Transverse colon (tissue), 4 donors: ENCODE results near the gene ENGASE.

Experiments used
- EP300 ChIP-seq: sonication (generic); formaldehyde crosslinking; IDR thresholded peaks from one replicate; pipeline ENCODE4 v1.6.1; 2017; ENCODE audit warnings: antibody characterized with exemption, low read depth
- POLR2A ChIP-seq: fragments of 450-650 bp; IDR thresholded peaks from one replicate; pipeline ENCODE4 v1.6.1; 2016; ENCODE audit warnings: antibody characterized with exemption, mild to moderate bottlenecking, moderate library complexity
- POLR2AphosphoS5 ChIP-seq, 3 donors: sonication (generic); formaldehyde crosslinking; IDR thresholded peaks; one replicate each; pipeline ENCODE4 v1.6.1; 2016; ENCODE audit warnings: antibody characterized with exemption in 3 of 3
- TF ChIP-seq, protein P1 (sequence below), 5 experiments: fragments of 200-600 bp in 3 of 5; fragments of 450-650 bp in 2 of 5; sonication (generic) in 3 of 5; IDR thresholded peaks; 1 replicate in 2 of 5; 2 replicates in 3 of 5; pipeline ENCODE4 v1.5.1; 2016 to 2017; ENCODE audit warnings: antibody characterized with exemption in 5 of 5, inconsistent platforms in 3 of 5, mild to moderate bottlenecking in 2 of 5, moderate library complexity in 1 of 5

DNA sequence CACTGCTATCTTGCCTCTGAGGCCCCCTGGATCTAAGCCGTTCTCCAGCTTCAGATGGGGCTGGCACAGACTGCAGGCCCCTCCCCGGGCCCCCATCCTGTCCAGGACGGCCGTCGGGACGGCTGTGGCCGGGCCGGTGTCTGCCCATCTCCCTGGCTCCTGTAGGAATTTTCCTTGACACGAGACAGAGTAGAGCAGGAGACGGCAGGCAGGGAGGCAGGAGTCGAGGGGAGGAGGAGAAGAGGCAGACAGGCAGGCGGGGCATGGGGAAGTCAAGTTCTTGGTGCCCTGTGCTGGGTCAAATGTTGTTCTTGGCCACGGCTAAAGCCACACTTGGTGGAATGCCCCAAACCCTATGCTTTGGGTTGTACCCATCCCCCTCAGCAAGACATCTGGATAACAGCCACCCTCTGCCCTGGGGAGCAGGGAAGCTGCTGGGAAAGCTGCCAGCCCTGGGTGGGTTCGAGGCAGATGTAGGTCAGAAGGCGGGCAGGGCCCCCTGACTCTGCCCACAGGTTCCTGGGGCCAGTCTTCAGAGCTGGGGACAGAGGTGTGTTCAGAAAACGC lies 46.6 kb upstream of the ENGASE start:
- TF ChIP-seq, protein P1, sequence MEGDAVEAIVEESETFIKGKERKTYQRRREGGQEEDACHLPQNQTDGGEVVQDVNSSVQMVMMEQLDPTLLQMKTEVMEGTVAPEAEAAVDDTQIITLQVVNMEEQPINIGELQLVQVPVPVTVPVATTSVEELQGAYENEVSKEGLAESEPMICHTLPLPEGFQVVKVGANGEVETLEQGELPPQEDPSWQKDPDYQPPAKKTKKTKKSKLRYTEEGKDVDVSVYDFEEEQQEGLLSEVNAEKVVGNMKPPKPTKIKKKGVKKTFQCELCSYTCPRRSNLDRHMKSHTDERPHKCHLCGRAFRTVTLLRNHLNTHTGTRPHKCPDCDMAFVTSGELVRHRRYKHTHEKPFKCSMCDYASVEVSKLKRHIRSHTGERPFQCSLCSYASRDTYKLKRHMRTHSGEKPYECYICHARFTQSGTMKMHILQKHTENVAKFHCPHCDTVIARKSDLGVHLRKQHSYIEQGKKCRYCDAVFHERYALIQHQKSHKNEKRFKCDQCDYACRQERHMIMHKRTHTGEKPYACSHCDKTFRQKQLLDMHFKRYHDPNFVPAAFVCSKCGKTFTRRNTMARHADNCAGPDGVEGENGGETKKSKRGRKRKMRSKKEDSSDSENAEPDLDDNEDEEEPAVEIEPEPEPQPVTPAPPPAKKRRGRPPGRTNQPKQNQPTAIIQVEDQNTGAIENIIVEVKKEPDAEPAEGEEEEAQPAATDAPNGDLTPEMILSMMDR (IDR thresholded peaks at IDR 0.05), result no peak
- TF ChIP-seq POLR2A, result no peak
- no peak for TF ChIP-seq POLR2AphosphoS5 (IDR thresholded peaks at IDR 0.05)
- TF ChIP-seq EP300, result no peak
